HL-60/S4 (cell line): Measurements from ENCODE around the gene SOX21.

Experiments used
- in situ Hi-C: fragments of 300-500 bp; cut with MboI; formaldehyde crosslinking; loops from 2 replicates; pipeline ENCODE4 v1.14.3; 2022; ENCODE audit warnings: low sequenced_read_pairs

SOX21 gene

GRCh38 chr13:94710065-94710781 lies 2.1 kb downstream of the SOX21 start:
- in situ Hi-C loops = loop anchor here (25.0 kb wide), 1 partner anchor 98 kb away; the partner anchor contains the start of gene GPR180

GRCh38 chr13:94709001-94709834 lies 3.1 kb downstream of the SOX21 start:
- in situ Hi-C loops = loop anchor here (25.0 kb wide), 1 partner anchor 97 kb away; the partner anchor contains the start of gene GPR180

- in situ Hi-C loops = loop anchor here (25.0 kb wide), 1 partner anchor 96 kb away; the partner anchor contains the start of gene GPR180
These were observed 4.1 kb downstream of the SOX21 start for GRCh38 chr13:94708031-94708859.

- in situ Hi-C loops = loop anchor here (25.0 kb wide), 1 partner anchor 95 kb away; the partner anchor contains the start of gene GPR180
These were observed 4.8 kb downstream of the SOX21 start for GRCh38 chr13:94707400-94708021.

GRCh38 chr13:94706843-94707399 lies 5.4 kb downstream of the SOX21 start:
- in situ Hi-C loops = loop anchor here (25.0 kb wide), 1 partner anchor 95 kb away; the partner anchor contains the start of gene GPR180

GRCh38 chr13:94706101-94706842 lies 6.1 kb downstream of the SOX21 start:
- in situ Hi-C loops = loop anchor here (25.0 kb wide), 1 partner anchor 94 kb away; the partner anchor contains the start of gene GPR180

- in situ Hi-C loops = loop anchor here (25.0 kb wide), 1 partner anchor 93 kb away; the partner anchor contains the start of gene GPR180
These were observed 7.0 kb downstream of the SOX21 start for GRCh38 chr13:94705081-94706030.

GRCh38 chr13:94704377-94705080 lies 7.8 kb downstream of the SOX21 start:
- in situ Hi-C loops = loop anchor here (25.0 kb wide), 1 partner anchor 92 kb away; the partner anchor contains the start of gene GPR180

- in situ Hi-C loops = loop anchor here (25.0 kb wide), 1 partner anchor 92 kb away; the partner anchor contains the start of gene GPR180
These were observed 8.5 kb downstream of the SOX21 start for GRCh38 chr13:94703721-94704314.

- in situ Hi-C loops = loop anchor here (25.0 kb wide), 1 partner anchor 91 kb away; the partner anchor contains the start of gene GPR180
These were observed 9.1 kb downstream of the SOX21 start for GRCh38 chr13:94703271-94703670.

GRCh38 chr13:94702181-94703041 lies 9.9 kb downstream of the SOX21 start:
- in situ Hi-C loops = loop anchor here (25.0 kb wide), 1 partner anchor 90 kb away; the partner anchor contains the start of gene GPR180

- in situ Hi-C loops = loop anchor here (25.0 kb wide), 1 partner anchor 89 kb away; the partner anchor contains the start of gene GPR180
These were observed 10.8 kb downstream of the SOX21 start for GRCh38 chr13:94701313-94702180.

GRCh38 chr13:94700536-94700935 lies 11.8 kb downstream of the SOX21 start:
- in situ Hi-C loops = loop anchor here (25.0 kb wide), 1 partner anchor 88 kb away; the partner anchor contains the start of gene GPR180

GRCh38 chr13:94700051-94700535 lies 12.3 kb downstream of the SOX21 start:
- in situ Hi-C loops = loop anchor here (25.0 kb wide), 1 partner anchor 88 kb away; the partner anchor contains the start of gene GPR180
